ENCODE measurements around the gene SCAMP4.

- TF ChIP-seq, protein P1, sequence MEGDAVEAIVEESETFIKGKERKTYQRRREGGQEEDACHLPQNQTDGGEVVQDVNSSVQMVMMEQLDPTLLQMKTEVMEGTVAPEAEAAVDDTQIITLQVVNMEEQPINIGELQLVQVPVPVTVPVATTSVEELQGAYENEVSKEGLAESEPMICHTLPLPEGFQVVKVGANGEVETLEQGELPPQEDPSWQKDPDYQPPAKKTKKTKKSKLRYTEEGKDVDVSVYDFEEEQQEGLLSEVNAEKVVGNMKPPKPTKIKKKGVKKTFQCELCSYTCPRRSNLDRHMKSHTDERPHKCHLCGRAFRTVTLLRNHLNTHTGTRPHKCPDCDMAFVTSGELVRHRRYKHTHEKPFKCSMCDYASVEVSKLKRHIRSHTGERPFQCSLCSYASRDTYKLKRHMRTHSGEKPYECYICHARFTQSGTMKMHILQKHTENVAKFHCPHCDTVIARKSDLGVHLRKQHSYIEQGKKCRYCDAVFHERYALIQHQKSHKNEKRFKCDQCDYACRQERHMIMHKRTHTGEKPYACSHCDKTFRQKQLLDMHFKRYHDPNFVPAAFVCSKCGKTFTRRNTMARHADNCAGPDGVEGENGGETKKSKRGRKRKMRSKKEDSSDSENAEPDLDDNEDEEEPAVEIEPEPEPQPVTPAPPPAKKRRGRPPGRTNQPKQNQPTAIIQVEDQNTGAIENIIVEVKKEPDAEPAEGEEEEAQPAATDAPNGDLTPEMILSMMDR (IDR thresholded peaks at IDR 0.05; ENCODE audit: poor library complexity) = no peak
- no peak for TF ChIP-seq EZH2phosphoT487 (IDR thresholded peaks at IDR 0.05; ENCODE audit: low read depth, severe bottlenecking, unreplicated experiment)
Measured at GRCh38 chr19:1931445-1931844, 26.2 kb downstream of the SCAMP4 start.

All from hepatocyte (in vitro differentiated cells).